SH-SY5Y (cell line): ENCODE measurements around the gene RAB5B.

ENCODE experiments used
- GATA2 ChIP-seq: IDR thresholded peaks from 2 replicates; pipeline ENCODE4 v1.6.1; 2011; ENCODE audit warnings: mild to moderate bottlenecking, low read depth, low read length
- GATA3 ChIP-seq: IDR thresholded peaks from 2 replicates; pipeline ENCODE4 v1.6.1; 2011; ENCODE audit warnings: low read depth, mild to moderate bottlenecking, low read length, moderate library complexity

- no peak for TF ChIP-seq GATA2
- no peak for TF ChIP-seq GATA3
These were observed 46.0 kb upstream of the RAB5B start, which contains the start of gene PYM1 for GRCh38 chr12:55927588-55928502.
